ENCODE data around the gene ANKZF1.

ANKZF1 gene

GRCh38 chr2:219279916-219280516, 50.4 kb downstream of the ANKZF1 start:
- Histone ChIP-seq H3K9me3 (ENCODE audit: low read length) (no peaks in the 10 kb centered on the region), H3K27me3 (ENCODE audit: insufficient read depth, low read length) (no peaks in the 10 kb centered on the region), H3K4me1 (ENCODE audit: insufficient read depth, low read length) (peaks cover 24% of the 10 kb centered on the region), H3K36me3 (ENCODE audit: insufficient read depth, low read length) (peaks cover 17% of the 10 kb centered on the region), H2AFZ (ENCODE audit: low read depth, low read length) (no peak overlapping the region), H3K4me3 (ENCODE audit: low read length) (peak overlapping the region; percentile 57)

- H3K9me3 ChIP-seq (ENCODE audit: low read length), result no peaks in the 10 kb centered on the region
- H3K36me3 ChIP-seq (ENCODE audit: insufficient read depth, low read length), result peaks cover 19% of the 10 kb centered on the region
- no peaks in the 10 kb centered on the region for H3K27me3 ChIP-seq (ENCODE audit: insufficient read depth, low read length)
- no peak overlapping the region for H3K4me3 ChIP-seq (ENCODE audit: low read length)
- peaks cover 24% of the 10 kb centered on the region for H3K4me1 ChIP-seq (ENCODE audit: insufficient read depth, low read length)
- no peak overlapping the region for H2AFZ ChIP-seq (ENCODE audit: low read depth, low read length)
These were observed 51.0 kb downstream of the ANKZF1 start for GRCh38 chr2:219280651-219281050.

GRCh38 chr2:219281588-219281987, 52.0 kb downstream of the ANKZF1 start:
- H3K27me3 ChIP-seq (ENCODE audit: insufficient read depth, low read length), result no peaks in the 10 kb centered on the region
- no peak overlapping the region for H3K4me3 ChIP-seq (ENCODE audit: low read length)
- H3K36me3 ChIP-seq (ENCODE audit: insufficient read depth, low read length), result peaks cover 19% of the 10 kb centered on the region
- H3K9me3 ChIP-seq (ENCODE audit: low read length), result no peaks in the 10 kb centered on the region
- no peak overlapping the region for H2AFZ ChIP-seq (ENCODE audit: low read depth, low read length)
- H3K4me1 ChIP-seq (ENCODE audit: insufficient read depth, low read length), result peaks cover 28% of the 10 kb centered on the region

GRCh38 chr2:219282375-219282774, 52.8 kb downstream of the ANKZF1 start:
- peaks cover 31% of the 10 kb centered on the region for H3K4me1 ChIP-seq (ENCODE audit: insufficient read depth, low read length)
- no peaks in the 10 kb centered on the region for H3K27me3 ChIP-seq (ENCODE audit: insufficient read depth, low read length)
- peaks cover 19% of the 10 kb centered on the region for H3K36me3 ChIP-seq (ENCODE audit: insufficient read depth, low read length)
- H2AFZ ChIP-seq (ENCODE audit: low read depth, low read length), result no peak overlapping the region
- no peaks in the 10 kb centered on the region for H3K9me3 ChIP-seq (ENCODE audit: low read length)
- no peak overlapping the region for H3K4me3 ChIP-seq (ENCODE audit: low read length)

GRCh38 chr2:219282943-219283581, 53.5 kb downstream of the ANKZF1 start:
- Histone ChIP-seq H3K9me3 (ENCODE audit: low read length) (no peaks in the 10 kb centered on the region), H3K36me3 (ENCODE audit: insufficient read depth, low read length) (peaks cover 19% of the 10 kb centered on the region), H3K27me3 (ENCODE audit: insufficient read depth, low read length) (no peaks in the 10 kb centered on the region), H3K4me1 (ENCODE audit: insufficient read depth, low read length) (peaks cover 28% of the 10 kb centered on the region), H2AFZ (ENCODE audit: low read depth, low read length) (no peak overlapping the region), H3K4me3 (ENCODE audit: low read length) (no peak overlapping the region)

GRCh38 chr2:219284501-219285372, 55.1 kb downstream of the ANKZF1 start:
- Histone ChIP-seq H3K9me3 (ENCODE audit: low read length) (no peaks in the 10 kb centered on the region), H3K36me3 (ENCODE audit: insufficient read depth, low read length) (peaks cover 19% of the 10 kb centered on the region), H3K27me3 (ENCODE audit: insufficient read depth, low read length) (no peaks in the 10 kb centered on the region), H2AFZ (ENCODE audit: low read depth, low read length) (no peak overlapping the region), H3K4me1 (ENCODE audit: insufficient read depth, low read length) (peaks cover 16% of the 10 kb centered on the region), H3K4me3 (ENCODE audit: low read length) (no peak overlapping the region)

GRCh38 chr2:219285373-219285735, 55.7 kb downstream of the ANKZF1 start:
- no peaks in the 10 kb centered on the region for H3K27me3 ChIP-seq (ENCODE audit: insufficient read depth, low read length)
- peaks cover 9% of the 10 kb centered on the region for H3K4me1 ChIP-seq (ENCODE audit: insufficient read depth, low read length)
- no peak overlapping the region for H2AFZ ChIP-seq (ENCODE audit: low read depth, low read length)
- H3K4me3 ChIP-seq (ENCODE audit: low read length), result no peak overlapping the region
- H3K9me3 ChIP-seq (ENCODE audit: low read length), result no peaks in the 10 kb centered on the region
- peaks cover 19% of the 10 kb centered on the region for H3K36me3 ChIP-seq (ENCODE audit: insufficient read depth, low read length)

GRCh38 chr2:219285894-219286425, 56.4 kb downstream of the ANKZF1 start:
- Histone ChIP-seq H3K27me3 (ENCODE audit: insufficient read depth, low read length) (no peaks in the 10 kb centered on the region), H3K36me3 (ENCODE audit: insufficient read depth, low read length) (peaks cover 19% of the 10 kb centered on the region), H3K4me3 (ENCODE audit: low read length) (no peak overlapping the region), H3K4me1 (ENCODE audit: insufficient read depth, low read length) (peaks cover 8% of the 10 kb centered on the region), H3K9me3 (ENCODE audit: low read length) (no peaks in the 10 kb centered on the region), H2AFZ (ENCODE audit: low read depth, low read length) (no peak overlapping the region)

Data from neuron (in vitro differentiated cells).